ENCODE data around the gene MCU. TPM values are rescaled to one million over a fixed set of nuclear protein-coding genes. Genes with fewer than 3 reads are reported as not detected.

The MCU gene
- total and polyA plus RNA-seq, 8 donors: 15.2 to 90.1 (median 31.0) TPM

DNA sequence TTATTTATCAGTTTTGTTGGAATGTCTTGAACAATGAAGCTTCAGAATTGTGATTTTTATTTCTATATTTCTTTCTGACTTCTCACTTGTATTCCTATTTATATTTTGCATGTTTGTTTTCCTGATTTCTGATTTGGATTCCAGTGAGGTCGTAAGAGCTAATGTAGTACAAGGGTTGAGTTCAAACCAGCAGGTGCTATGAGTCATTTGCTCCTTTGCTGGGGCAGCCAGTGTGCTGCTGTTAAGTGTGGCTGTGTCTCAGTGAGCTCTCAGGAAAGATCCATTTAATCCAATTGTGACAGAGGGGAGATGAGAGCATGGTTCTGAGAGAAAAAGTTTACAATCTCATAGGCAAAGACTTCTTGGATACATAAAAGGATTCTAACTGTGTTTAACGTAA is 48.6 kb downstream of the MCU start:
- intact Hi-C loops (cut with DNase I; ENCODE audit: low total_unique reads): no loop called here
- Histone ChIP-seq H3K36me3 (peaks cover 0 to 3% (median 0%) of the 10 kb centered on the region in 4 donors), H3K4me3 (no peak overlapping the region), H3K4me1 (peaks cover 42 to 84% (median 56%) of the 10 kb centered on the region in 4 donors), H3K9me3 (no peaks in the 10 kb centered on the region), H3K27ac (peak overlapping the region in 2 of 5 donors; percentile 19 to 71), H3K27me3 (no peaks in the 10 kb centered on the region)
- WGBS, 5 donors: 19 to 45% (median 31%) methylated on average over 2 of the region's 2 CpGs
- peak; percentile 60 to 84 for DNase-seq
- TF ChIP-seq POLR2AphosphoS5 (IDR thresholded peaks at IDR 0.05): peak in 1 of 3 donors; percentile 56
- TF ChIP-seq POLR2A (IDR thresholded peaks at IDR 0.05): no peak

DNA sequence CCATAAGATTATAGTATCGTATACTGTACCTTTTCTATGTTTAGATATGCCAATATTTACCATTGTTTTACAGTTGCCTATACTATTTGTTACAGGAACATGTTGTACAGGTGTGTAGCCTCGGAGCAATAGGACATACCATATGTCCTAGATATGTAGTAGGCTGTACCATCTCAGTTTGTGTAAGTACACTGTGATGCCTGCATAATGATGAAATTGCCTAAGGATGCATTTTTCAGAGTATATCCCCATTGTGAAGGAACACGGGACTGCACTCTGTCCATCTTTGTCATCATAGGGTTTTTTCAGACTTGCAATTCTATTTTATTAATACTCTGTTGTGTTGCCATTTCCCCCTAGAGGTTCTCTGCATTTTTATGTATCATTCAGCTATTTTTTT is 50.1 kb downstream of the MCU start:
- 91 to 95% (median 94%) methylated on average over 3 of the region's 3 CpGs for WGBS, 5 donors
- Histone ChIP-seq H3K4me3 (no peak overlapping the region), H3K27me3 (no peaks in the 10 kb centered on the region), H3K27ac (no peak overlapping the region), H3K36me3 (peaks cover 0 to 3% (median 0%) of the 10 kb centered on the region in 4 donors), H3K4me1 (peaks cover 27 to 84% (median 59%) of the 10 kb centered on the region in 4 donors), H3K9me3 (no peaks in the 10 kb centered on the region)
- TF ChIP-seq, protein P1, sequence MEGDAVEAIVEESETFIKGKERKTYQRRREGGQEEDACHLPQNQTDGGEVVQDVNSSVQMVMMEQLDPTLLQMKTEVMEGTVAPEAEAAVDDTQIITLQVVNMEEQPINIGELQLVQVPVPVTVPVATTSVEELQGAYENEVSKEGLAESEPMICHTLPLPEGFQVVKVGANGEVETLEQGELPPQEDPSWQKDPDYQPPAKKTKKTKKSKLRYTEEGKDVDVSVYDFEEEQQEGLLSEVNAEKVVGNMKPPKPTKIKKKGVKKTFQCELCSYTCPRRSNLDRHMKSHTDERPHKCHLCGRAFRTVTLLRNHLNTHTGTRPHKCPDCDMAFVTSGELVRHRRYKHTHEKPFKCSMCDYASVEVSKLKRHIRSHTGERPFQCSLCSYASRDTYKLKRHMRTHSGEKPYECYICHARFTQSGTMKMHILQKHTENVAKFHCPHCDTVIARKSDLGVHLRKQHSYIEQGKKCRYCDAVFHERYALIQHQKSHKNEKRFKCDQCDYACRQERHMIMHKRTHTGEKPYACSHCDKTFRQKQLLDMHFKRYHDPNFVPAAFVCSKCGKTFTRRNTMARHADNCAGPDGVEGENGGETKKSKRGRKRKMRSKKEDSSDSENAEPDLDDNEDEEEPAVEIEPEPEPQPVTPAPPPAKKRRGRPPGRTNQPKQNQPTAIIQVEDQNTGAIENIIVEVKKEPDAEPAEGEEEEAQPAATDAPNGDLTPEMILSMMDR (IDR thresholded peaks at IDR 0.05): no peak
- no peak for TF ChIP-seq POLR2A (IDR thresholded peaks at IDR 0.05)
- TF ChIP-seq POLR2AphosphoS5 (IDR thresholded peaks at IDR 0.05): no peak
- TF ChIP-seq EP300 (IDR thresholded peaks at IDR 0.05): no peak
- DNase-seq: no peak
- intact Hi-C loops (cut with DNase I; ENCODE audit: low total_unique reads): no loop called here

DNA sequence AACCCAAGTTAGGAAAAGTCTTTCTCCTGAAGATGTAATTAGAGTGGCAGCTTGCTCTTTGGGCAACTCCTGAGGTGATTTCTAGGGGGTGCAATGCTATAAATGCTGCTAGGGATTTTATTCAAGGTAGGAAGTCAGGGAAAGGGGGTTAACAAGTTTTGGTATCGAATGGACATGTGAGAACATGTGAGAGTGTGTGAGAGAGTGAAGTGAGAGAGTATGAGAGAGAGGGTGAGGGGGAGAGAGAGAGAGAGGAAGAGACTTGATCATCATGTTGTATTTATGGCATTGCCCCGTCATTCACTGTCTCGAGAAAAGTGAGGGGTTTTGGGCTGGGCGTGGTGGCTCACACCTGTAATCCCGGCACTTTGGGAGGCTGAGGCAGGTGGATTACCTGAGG is 50.9 kb downstream of the MCU start:
- intact Hi-C loops (cut with DNase I; ENCODE audit: low total_unique reads): no loop called here
- Histone ChIP-seq H3K36me3 (peaks cover 0 to 3% (median 0%) of the 10 kb centered on the region in 4 donors), H3K4me1 (peaks cover 20 to 81% (median 55%) of the 10 kb centered on the region in 4 donors), H3K9me3 (no peaks in the 10 kb centered on the region), H3K27ac (no peak overlapping the region), H3K4me3 (no peak overlapping the region), H3K27me3 (no peaks in the 10 kb centered on the region)
- DNase-seq: no peak
- 93 to 97% (median 96%) methylated on average over 5 of the region's 5 CpGs for WGBS, 5 donors
- TF ChIP-seq, protein P1 (IDR thresholded peaks at IDR 0.05): no peak
- no peak for TF ChIP-seq POLR2A (IDR thresholded peaks at IDR 0.05)
- no peak for TF ChIP-seq POLR2AphosphoS5 (IDR thresholded peaks at IDR 0.05)
- no peak for TF ChIP-seq EP300 (IDR thresholded peaks at IDR 0.05)

DNA sequence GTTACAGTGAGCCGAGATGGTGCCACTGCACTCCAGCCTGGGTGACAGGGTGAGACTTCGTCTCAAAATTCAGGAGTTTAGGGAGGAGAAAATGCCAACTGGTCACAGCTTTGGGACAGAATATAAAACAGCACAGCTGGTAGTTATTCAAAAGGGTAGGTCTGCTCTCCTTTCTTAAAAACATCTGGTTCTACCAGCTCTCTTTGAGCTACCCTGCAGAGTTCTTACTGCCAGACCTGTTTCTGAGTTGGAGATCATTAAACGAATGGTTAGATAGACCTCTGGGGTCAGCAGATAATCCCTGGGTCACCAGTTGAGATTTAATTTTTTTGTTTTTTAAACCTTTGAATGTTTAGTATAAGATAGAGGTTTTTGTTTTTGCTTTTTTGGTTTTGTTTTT is 52.6 kb downstream of the MCU start:
- TF ChIP-seq EP300 (IDR thresholded peaks at IDR 0.05) (no peak), POLR2AphosphoS5 (IDR thresholded peaks at IDR 0.05) (no peak), POLR2A (IDR thresholded peaks at IDR 0.05) (no peak)
- TF ChIP-seq, protein P1 (IDR thresholded peaks at IDR 0.05): no peak

More for the DNA sequence above, 52.6 kb downstream of the MCU start:
- Histone ChIP-seq H3K27ac (no peak overlapping the region), H3K36me3 (peaks cover 0 to 3% (median 0%) of the 10 kb centered on the region in 4 donors), H3K27me3 (no peaks in the 10 kb centered on the region), H3K4me1 (peaks cover 11 to 64% (median 40%) of the 10 kb centered on the region in 4 donors), H3K4me3 (no peak overlapping the region), H3K9me3 (no peaks in the 10 kb centered on the region)
- 51 to 61% (median 58%) methylated on average over 3 of the region's 3 CpGs for WGBS, 5 donors
- DNase-seq: no peak
- intact Hi-C loops (cut with DNase I; ENCODE audit: low total_unique reads): no loop called here

Data from stomach (tissue), 9 donors.